T-helper 17 cell (primary cell): Measurements from ENCODE around the gene CLDN24. TPM values are rescaled to one million over a fixed set of nuclear protein-coding genes. Genes with fewer than 3 reads are reported as not detected.
"Not testable (repeated sequence)": the region's sequence is repeated elsewhere in the genome, so short reads cannot be mapped to it uniquely, and the experiment has no call there.

Experiments used
- ATAC-seq: fragments of 150-1000 bp; cut with Tn5 transposase; 2 replicates; pipeline ENCODE4 v1.10.0; 2021; ENCODE audit warnings: mild to moderate bottlenecking, moderate library complexity
- DNase-seq, 3 donors: peaks; one replicate each; pipeline versions ENCODE4 v3.0.0 to v3.0.0-alpha.2; 2020 to 2021
- H3K9me3 ChIP-seq: one replicate; pipeline ENCODE4 v1.7.0; 2013; ENCODE audit warnings: low read length, mild to moderate bottlenecking; ENCODE audit not compliant: control insufficient read depth, poor library complexity, severe bottlenecking
- H3K27ac Mint-ChIP-seq: one replicate; pipeline ENCODE4 v1.8.0; 2022; ENCODE audit warnings: mild to moderate bottlenecking, moderate library complexity, mixed read lengths
- H3K27me3 Mint-ChIP-seq: one replicate; pipeline ENCODE4 v1.8.0; 2022; ENCODE audit warnings: mixed read lengths
- H3K36me3 Mint-ChIP-seq: one replicate; pipeline ENCODE4 v1.8.0; 2022; ENCODE audit warnings: low read depth, mixed read lengths
- H3K4me1 Mint-ChIP-seq: one replicate; pipeline ENCODE4 v1.8.0; 2022; ENCODE audit warnings: mild to moderate bottlenecking, mixed read lengths
- H3K4me3 Mint-ChIP-seq: one replicate; pipeline ENCODE4 v1.8.0; 2022; ENCODE audit warnings: mild to moderate bottlenecking, moderate library complexity, mixed read lengths
- total RNA-seq, 4 donors: library from RNA in 2 of 4; stranded (reverse) in 2 of 4; gene quantifications; one replicate each; pipeline ENCODE4 v1.2.3 and lab custom pipeline; 2022 to 2026

The CLDN24 gene
- total RNA-seq, 2 donors from 2014 or later, result not detected

GRCh38 chr4:183326387-183326786, 4.2 kb upstream of the CLDN24 start:
- not testable (repeated sequence) for H3K4me1 Mint-ChIP-seq

GRCh38 chr4:183324619-183325018, 2.4 kb upstream of the CLDN24 start:
- H3K4me1 Mint-ChIP-seq, result peaks cover 14% of the 10 kb centered on the region
- H3K27ac Mint-ChIP-seq, result no peak overlapping the region
- H3K27me3 Mint-ChIP-seq, result no peaks in the 10 kb centered on the region

More at GRCh38 chr4:183326387-183326786, 4.2 kb upstream of the CLDN24 start:
- H3K9me3 ChIP-seq, ATAC-seq, DNase-seq, H3K27me3 Mint-ChIP-seq, H3K36me3 Mint-ChIP-seq, H3K4me3 Mint-ChIP-seq, H3K27ac Mint-ChIP-seq: not testable (repeated sequence)

GRCh38 chr4:183324056-183324455, 1.8 kb upstream of the CLDN24 start:
- not testable (repeated sequence) for DNase-seq, H3K27me3 Mint-ChIP-seq, ATAC-seq, H3K36me3 Mint-ChIP-seq, H3K27ac Mint-ChIP-seq, H3K4me3 Mint-ChIP-seq, H3K9me3 ChIP-seq
- peaks cover 19% of the 10 kb centered on the region for H3K4me1 Mint-ChIP-seq

More at GRCh38 chr4:183324619-183325018, 2.4 kb upstream of the CLDN24 start:
- H3K36me3 Mint-ChIP-seq, result no peaks in the 10 kb centered on the region
- DNase-seq (no peak), ATAC-seq (no peak)
- no peaks in the 10 kb centered on the region for H3K9me3 ChIP-seq
- H3K4me3 Mint-ChIP-seq, result no peak overlapping the region

GRCh38 chr4:183323295-183323694, 1.1 kb upstream of the CLDN24 start:
- no peak overlapping the region for H3K4me3 Mint-ChIP-seq
- H3K36me3 Mint-ChIP-seq, result no peaks in the 10 kb centered on the region
- H3K27ac Mint-ChIP-seq, result no peak overlapping the region
- H3K4me1 Mint-ChIP-seq, result peaks cover 19% of the 10 kb centered on the region
- DNase-seq (no peak), ATAC-seq (no peak)
- H3K27me3 Mint-ChIP-seq, result no peaks in the 10 kb centered on the region
- no peaks in the 10 kb centered on the region for H3K9me3 ChIP-seq

GRCh38 chr4:183321516-183321915, 710 bp downstream of the CLDN24 start:
- H3K9me3 ChIP-seq, result no peaks in the 10 kb centered on the region
- peak overlapping the region; percentile 55 for H3K4me3 Mint-ChIP-seq
- DNase-seq, result no peak
- peak; percentile 10 for ATAC-seq
- no peaks in the 10 kb centered on the region for H3K36me3 Mint-ChIP-seq
- no peaks in the 10 kb centered on the region for H3K27me3 Mint-ChIP-seq
- peaks cover 19% of the 10 kb centered on the region for H3K4me1 Mint-ChIP-seq
- peak overlapping the region; percentile 89 for H3K27ac Mint-ChIP-seq

- no peak for DNase-seq
- peak; percentile 89 for ATAC-seq
- H3K27me3 Mint-ChIP-seq, result no peaks in the 10 kb centered on the region
- H3K4me3 Mint-ChIP-seq, result peak overlapping the region; percentile 55
- peak overlapping the region; percentile 89 for H3K27ac Mint-ChIP-seq
- no peaks in the 10 kb centered on the region for H3K36me3 Mint-ChIP-seq
- peaks cover 19% of the 10 kb centered on the region for H3K4me1 Mint-ChIP-seq
- no peaks in the 10 kb centered on the region for H3K9me3 ChIP-seq
These were observed 1.1 kb downstream of the CLDN24 start for GRCh38 chr4:183321079-183321478.

GRCh38 chr4:183320211-183321059, 1.8 kb downstream of the CLDN24 start, which contains the start of gene CLDN22:
Gene CLDN22 (minus strand): TSS chr4:183320276. CDS start chr4:183320218, 58 bp downstream.
- Mint-ChIP-seq H3K36me3 (no peaks in the 10 kb centered on the region), H3K4me3 (peak within 1 kb of the TSS; percentile 55), H3K4me1 (peaks cover 19% of the 10 kb centered on the region), H3K27me3 (no peaks in the 10 kb centered on the region), H3K27ac (peak within 1 kb of the TSS; percentile 89)
- H3K9me3 ChIP-seq, result no peaks in the 10 kb centered on the region
- no peak for ATAC-seq
- no peak for DNase-seq

GRCh38 chr4:183318656-183319055, 3.6 kb downstream of the CLDN24 start:
- DNase-seq (no peak), ATAC-seq (no peak)
- Mint-ChIP-seq H3K4me3 (no peak overlapping the region), H3K4me1 (peaks cover 24% of the 10 kb centered on the region), H3K27me3 (no peaks in the 10 kb centered on the region), H3K36me3 (peaks cover 5% of the 10 kb centered on the region), H3K27ac (no peak overlapping the region)
- no peaks in the 10 kb centered on the region for H3K9me3 ChIP-seq

- Mint-ChIP-seq H3K27ac (no peak overlapping the region), H3K36me3 (peaks cover 13% of the 10 kb centered on the region), H3K27me3 (peaks cover 8% of the 10 kb centered on the region), H3K4me3 (no peak overlapping the region), H3K4me1 (peaks cover 15% of the 10 kb centered on the region)
- ATAC-seq (no peak), DNase-seq (no peak)
- no peaks in the 10 kb centered on the region for H3K9me3 ChIP-seq
These were observed 7.4 kb downstream of the CLDN24 start for GRCh38 chr4:183314806-183315205.

- Mint-ChIP-seq H3K27me3 (peaks cover 13% of the 10 kb centered on the region), H3K27ac (no peak overlapping the region), H3K4me1 (peaks cover 13% of the 10 kb centered on the region), H3K4me3 (no peak overlapping the region), H3K36me3 (peaks cover 13% of the 10 kb centered on the region)
- no peaks in the 10 kb centered on the region for H3K9me3 ChIP-seq
- DNase-seq (no peak), ATAC-seq (no peak)
These were observed 7.9 kb downstream of the CLDN24 start for GRCh38 chr4:183314336-183314735.

GRCh38 chr4:183312841-183313240, 9.4 kb downstream of the CLDN24 start:
- H3K9me3 ChIP-seq, result no peaks in the 10 kb centered on the region
- Mint-ChIP-seq H3K27me3 (peaks cover 16% of the 10 kb centered on the region), H3K4me3 (no peak overlapping the region), H3K36me3 (peaks cover 13% of the 10 kb centered on the region), H3K27ac (peak overlapping the region; percentile 62), H3K4me1 (peaks cover 10% of the 10 kb centered on the region)
- ATAC-seq, result no peak
- DNase-seq, result no peak

GRCh38 chr4:183306811-183307210, 15.4 kb downstream of the CLDN24 start:
- Mint-ChIP-seq H3K4me3 (no peak overlapping the region), H3K27me3 (peaks cover 10% of the 10 kb centered on the region), H3K36me3 (peaks cover 7% of the 10 kb centered on the region), H3K4me1 (peaks cover 5% of the 10 kb centered on the region), H3K27ac (no peak overlapping the region)
- H3K9me3 ChIP-seq, result no peaks in the 10 kb centered on the region
- DNase-seq (no peak), ATAC-seq (no peak)

- Mint-ChIP-seq H3K4me3 (no peak overlapping the region), H3K36me3 (peaks cover 7% of the 10 kb centered on the region), H3K4me1 (peaks cover 7% of the 10 kb centered on the region), H3K27ac (no peak overlapping the region), H3K27me3 (peaks cover 10% of the 10 kb centered on the region)
- DNase-seq (no peak), ATAC-seq (no peak)
- H3K9me3 ChIP-seq, result no peaks in the 10 kb centered on the region
These were observed 17.7 kb downstream of the CLDN24 start for GRCh38 chr4:183304538-183304937.

GRCh38 chr4:183304067-183304466, 18.2 kb downstream of the CLDN24 start:
- DNase-seq, result no peak
- Mint-ChIP-seq H3K4me1 (peaks cover 8% of the 10 kb centered on the region), H3K4me3 (no peak overlapping the region), H3K36me3 (peaks cover 7% of the 10 kb centered on the region), H3K27ac (no peak overlapping the region), H3K27me3 (peaks cover 7% of the 10 kb centered on the region)
- no peak for ATAC-seq
- H3K9me3 ChIP-seq, result no peaks in the 10 kb centered on the region
